Esophagus squamous epithelium (tissue), 4 donors: ENCODE results near the gene ATP10D.

ENCODE experiments used
- CTCF ChIP-seq, 6 experiments: fragments of 450-650 bp in 4 of 6; fragments of 200-600 bp in 2 of 6; sonication (generic) in 2 of 6; IDR thresholded peaks; one replicate each; pipeline ENCODE4 v1.5.1; 2016 to 2019; ENCODE audit warnings: antibody characterized with exemption in 6 of 6, mild to moderate bottlenecking in 4 of 6, moderate library complexity in 4 of 6
- POLR2A ChIP-seq, 4 donors: fragments of 450-650 bp; IDR thresholded peaks; one replicate each; pipeline ENCODE4 v1.6.1; 2017; ENCODE audit warnings: antibody characterized with exemption in 4 of 4, mild to moderate bottlenecking in 4 of 4, moderate library complexity in 3 of 4

- TF ChIP-seq POLR2A (IDR thresholded peaks at IDR 0.05) (no peak), CTCF (IDR thresholded peaks at IDR 0.05) (no peak)
These were observed 105.2 kb downstream of the ATP10D start for GRCh38 chr4:47590325-47590724.
